Breast epithelium (tissue), 3 donors: Measurements from ENCODE around the gene TMTC1.

ENCODE experiments used
- POLR2AphosphoS5 ChIP-seq, 3 donors: sonication (generic); formaldehyde crosslinking; IDR thresholded peaks; one replicate each; pipeline ENCODE4 v1.6.1; 2017; ENCODE audit warnings: antibody characterized with exemption in 3 of 3
- TF ChIP-seq, protein P1 (sequence below), 3 donors: fragments of 450-650 bp; IDR thresholded peaks; one replicate each; pipeline ENCODE4 v1.5.1; 2016 to 2017; ENCODE audit warnings: antibody characterized with exemption in 3 of 3, mild to moderate bottlenecking in 3 of 3, moderate library complexity in 3 of 3

GRCh38 chr12:29563071-29563470 is 220.7 kb downstream of the TMTC1 start:
- no peak for TF ChIP-seq POLR2AphosphoS5 (IDR thresholded peaks at IDR 0.05)
- TF ChIP-seq, protein P1, sequence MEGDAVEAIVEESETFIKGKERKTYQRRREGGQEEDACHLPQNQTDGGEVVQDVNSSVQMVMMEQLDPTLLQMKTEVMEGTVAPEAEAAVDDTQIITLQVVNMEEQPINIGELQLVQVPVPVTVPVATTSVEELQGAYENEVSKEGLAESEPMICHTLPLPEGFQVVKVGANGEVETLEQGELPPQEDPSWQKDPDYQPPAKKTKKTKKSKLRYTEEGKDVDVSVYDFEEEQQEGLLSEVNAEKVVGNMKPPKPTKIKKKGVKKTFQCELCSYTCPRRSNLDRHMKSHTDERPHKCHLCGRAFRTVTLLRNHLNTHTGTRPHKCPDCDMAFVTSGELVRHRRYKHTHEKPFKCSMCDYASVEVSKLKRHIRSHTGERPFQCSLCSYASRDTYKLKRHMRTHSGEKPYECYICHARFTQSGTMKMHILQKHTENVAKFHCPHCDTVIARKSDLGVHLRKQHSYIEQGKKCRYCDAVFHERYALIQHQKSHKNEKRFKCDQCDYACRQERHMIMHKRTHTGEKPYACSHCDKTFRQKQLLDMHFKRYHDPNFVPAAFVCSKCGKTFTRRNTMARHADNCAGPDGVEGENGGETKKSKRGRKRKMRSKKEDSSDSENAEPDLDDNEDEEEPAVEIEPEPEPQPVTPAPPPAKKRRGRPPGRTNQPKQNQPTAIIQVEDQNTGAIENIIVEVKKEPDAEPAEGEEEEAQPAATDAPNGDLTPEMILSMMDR (IDR thresholded peaks at IDR 0.05) = no peak
